ENCODE measurements around the gene FGD5.

The FGD5 gene

GRCh38 chr3:14788644-14789043 lies 30.1 kb upstream of the FGD5 start:
- no peak for DNase-seq

- DNase-seq = no peak
These were observed 29.5 kb upstream of the FGD5 start for GRCh38 chr3:14789221-14789620.

GRCh38 chr3:14789640-14790285 lies 29.0 kb upstream of the FGD5 start:
- no peak for DNase-seq

GRCh38 chr3:14791343-14791945 lies 27.3 kb upstream of the FGD5 start:
- peak in 4 of 6 experiments; percentile 13 to 60 (median 26) for DNase-seq

- DNase-seq = no peak
These were observed 26.1 kb upstream of the FGD5 start for GRCh38 chr3:14792691-14793121.

- DNase-seq = no peak
These were observed 25.5 kb upstream of the FGD5 start for GRCh38 chr3:14793126-14793857.

- no peak for DNase-seq
These were observed 24.9 kb upstream of the FGD5 start for GRCh38 chr3:14793858-14794234.

- no peak for DNase-seq
These were observed 24.3 kb upstream of the FGD5 start for GRCh38 chr3:14794435-14794834.

GRCh38 chr3:14795996-14796395 lies 22.8 kb upstream of the FGD5 start:
- DNase-seq = no peak

GRCh38 chr3:14796403-14797077 lies 22.2 kb upstream of the FGD5 start:
- no peak for DNase-seq

GRCh38 chr3:14797731-14798130 lies 21.0 kb upstream of the FGD5 start:
- no peak for DNase-seq

- DNase-seq = no peak
These were observed 20.5 kb upstream of the FGD5 start for GRCh38 chr3:14798231-14798630.

- no peak for DNase-seq
These were observed 19.6 kb upstream of the FGD5 start for GRCh38 chr3:14799146-14799545.

GRCh38 chr3:14801031-14801430 lies 17.7 kb upstream of the FGD5 start:
- no peak for DNase-seq

- DNase-seq = no peak
These were observed 16.9 kb upstream of the FGD5 start for GRCh38 chr3:14801668-14802380.

GRCh38 chr3:14802381-14802731 lies 16.4 kb upstream of the FGD5 start:
- no peak for DNase-seq

- DNase-seq = no peak
These were observed 15.4 kb upstream of the FGD5 start for GRCh38 chr3:14803101-14803980.

GRCh38 chr3:14803981-14804834 lies 14.6 kb upstream of the FGD5 start:
- DNase-seq = no peak

GRCh38 chr3:14804835-14805780 lies 13.7 kb upstream of the FGD5 start:
- DNase-seq = no peak

Measured in stimulated activated naive CD4-positive, alpha-beta T cell (primary cell).